Heart left ventricle (tissue), 13 donors: ENCODE data around the gene PTPRM.

Experiments
- POLR2A ChIP-seq, 2 donors: fragments of 450-650 bp; IDR thresholded peaks; one replicate each; pipeline ENCODE4 v1.6.1; 2017; ENCODE audit warnings: antibody characterized with exemption in 2 of 2, mild to moderate bottlenecking in 2 of 2, moderate library complexity in 2 of 2
- TF ChIP-seq, protein P1 (sequence below), 12 donors: fragments of 200-600 bp; sonication (generic) in 4 of 12; IDR thresholded peaks; one replicate each; pipeline versions ENCODE4 v1.5.0 to v1.8.0; 2018 to 2022; ENCODE audit warnings: antibody characterized with exemption in 12 of 12, mild to moderate bottlenecking in 5 of 12
- donor health status: ischemic (EF 13 %, LVEDD 7.1; RV severe dilation, severe dysfunction).
- donor health status: DM: no; HTN: yes; CAD: no.
- donor health status: DM: no; HTN: no; CAD: no.
- donor health status: ischemic (EF 25% LVEDD 6.9; RV normal size, moderate dysfunction).
- donor health status: ischemic (EF 25% LVEDD 5.7; RV mildly dilated, moderate dysfunction).
- donor health status: ischemic (EF 35%, LVEDD 5.7; RV mildly dilated, moderate dysfunction).
- donor health status: nonischemic (EF 11% LVEDD 7.7; RV severe dilation, severe dysfunction).
- donor health status: DM: yes; HTN: yes; CAD: no.
- donor health status: PGD.
- donor health status: ischemic (EF 29% LVEDD 5.4; RV normal size, mild dysfunction).
- donor health status: nonischemic (EF 23%, LVEDD 6.1; RV moderate dilation, normal function).

DNA sequence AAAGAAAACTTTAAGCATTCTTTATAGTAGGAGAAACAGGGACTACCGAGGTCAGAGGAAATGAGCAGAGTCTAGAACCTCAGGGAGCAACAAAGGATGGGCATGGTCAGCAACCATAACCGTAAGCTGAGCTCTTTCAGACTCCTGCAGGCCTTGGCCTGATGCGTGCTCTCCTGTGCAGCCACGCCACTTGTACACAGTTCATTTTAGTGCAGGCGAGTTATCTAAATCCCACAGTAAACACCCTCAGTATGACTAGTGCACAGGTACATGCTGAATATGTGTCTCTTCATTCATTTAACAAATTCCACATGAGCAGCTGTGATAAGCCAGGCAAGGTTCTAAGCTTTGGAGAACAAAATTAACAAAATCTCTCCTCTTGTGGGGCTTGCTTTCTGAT lies 640.9 kb downstream of the PTPRM start:
- TF ChIP-seq, protein P1, sequence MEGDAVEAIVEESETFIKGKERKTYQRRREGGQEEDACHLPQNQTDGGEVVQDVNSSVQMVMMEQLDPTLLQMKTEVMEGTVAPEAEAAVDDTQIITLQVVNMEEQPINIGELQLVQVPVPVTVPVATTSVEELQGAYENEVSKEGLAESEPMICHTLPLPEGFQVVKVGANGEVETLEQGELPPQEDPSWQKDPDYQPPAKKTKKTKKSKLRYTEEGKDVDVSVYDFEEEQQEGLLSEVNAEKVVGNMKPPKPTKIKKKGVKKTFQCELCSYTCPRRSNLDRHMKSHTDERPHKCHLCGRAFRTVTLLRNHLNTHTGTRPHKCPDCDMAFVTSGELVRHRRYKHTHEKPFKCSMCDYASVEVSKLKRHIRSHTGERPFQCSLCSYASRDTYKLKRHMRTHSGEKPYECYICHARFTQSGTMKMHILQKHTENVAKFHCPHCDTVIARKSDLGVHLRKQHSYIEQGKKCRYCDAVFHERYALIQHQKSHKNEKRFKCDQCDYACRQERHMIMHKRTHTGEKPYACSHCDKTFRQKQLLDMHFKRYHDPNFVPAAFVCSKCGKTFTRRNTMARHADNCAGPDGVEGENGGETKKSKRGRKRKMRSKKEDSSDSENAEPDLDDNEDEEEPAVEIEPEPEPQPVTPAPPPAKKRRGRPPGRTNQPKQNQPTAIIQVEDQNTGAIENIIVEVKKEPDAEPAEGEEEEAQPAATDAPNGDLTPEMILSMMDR (IDR thresholded peaks at IDR 0.05), result no peak
- TF ChIP-seq POLR2A (IDR thresholded peaks at IDR 0.05), result no peak
